ENCODE results near the gene ISOC1. TPM values are rescaled to one million over a fixed set of nuclear protein-coding genes. Genes with fewer than 3 reads are reported as not detected.

Gene ISOC1
- total RNA-seq, 2 donors from 2014 or later, result 23.4 to 25.9 TPM

DNA sequence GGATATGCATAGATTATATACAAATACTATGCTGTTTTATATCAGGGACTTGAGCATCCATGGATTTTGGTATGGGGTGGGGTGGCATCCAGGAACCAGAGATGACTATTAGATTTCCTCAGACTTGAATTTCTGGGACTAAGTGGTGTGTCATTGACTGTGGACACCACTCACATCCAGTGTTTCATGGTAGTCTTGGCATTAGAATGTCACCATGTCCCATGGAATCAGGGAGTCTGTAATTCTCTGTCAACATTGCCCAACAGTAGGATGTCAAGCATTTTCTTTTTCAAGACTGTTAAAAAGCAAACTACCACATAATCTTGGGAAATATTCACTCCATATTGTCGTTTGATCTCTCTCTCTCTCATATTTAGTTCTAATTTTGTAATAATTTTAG lies 13.1 kb downstream of the ISOC1 start:
- 90 to 94% methylated on average over 1 of the region's 1 CpG for WGBS, 2 donors
- intact Hi-C loops (cut with DNase I), result no loop called here
- H3K27me3 ChIP-seq, result no peaks in the 10 kb centered on the region

GRCh38 chr5:129110742-129111141 lies 16.2 kb downstream of the ISOC1 start:
- intact Hi-C loops (cut with DNase I), result no loop called here
- WGBS, 2 donors, result 70 to 76% methylated on average over 3 of the region's 3 CpGs

More for the DNA sequence above, 13.1 kb downstream of the ISOC1 start:
- TF ChIP-seq CTCF (IDR thresholded peaks at IDR 0.05) (no peak), POLR2A (IDR thresholded peaks at IDR 0.05) (no peak)
- no peak for DNase-seq
- H3K4me3 ChIP-seq, result no peak overlapping the region
- H3K27ac ChIP-seq, result no peak overlapping the region
- no peak for ATAC-seq
- H3K9me3 ChIP-seq, result no peaks in the 10 kb centered on the region
- H3K36me3 ChIP-seq (replicated peaks in 1 of 2; ENCODE audit: insufficient read depth in 1 of 2, low read depth in 2 of 2), result peaks cover 0 to 5% of the 10 kb centered on the region in 2 donors
- no peaks in the 10 kb centered on the region for H3K4me1 ChIP-seq

DNA sequence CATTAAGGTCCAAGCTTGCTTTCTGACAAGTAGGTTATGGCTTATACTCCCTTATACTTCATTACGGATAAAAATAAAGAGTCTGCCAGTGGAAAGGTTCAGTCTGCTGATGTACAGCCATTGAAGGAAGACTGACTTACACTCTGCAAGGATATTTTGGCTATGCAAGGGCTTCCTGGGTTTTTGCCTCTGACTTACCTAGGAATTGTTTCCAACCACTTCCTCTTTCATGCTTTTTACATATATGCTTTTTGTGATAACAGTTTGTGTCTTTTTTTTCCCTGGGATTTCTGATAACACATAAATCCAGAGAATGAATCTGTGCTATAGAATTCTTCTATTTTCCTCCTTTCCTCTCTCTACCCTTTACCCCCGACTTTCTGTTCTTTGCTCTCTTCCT lies 16.8 kb downstream of the ISOC1 start:
- DNase-seq (no peak), ATAC-seq (no peak)
- intact Hi-C loops (cut with DNase I), result no loop called here
- WGBS, 2 donors, result 72 to 92% methylated on average over 2 of the region's 2 CpGs
- Histone ChIP-seq H3K4me3 (no peak overlapping the region), H3K9me3 (no peaks in the 10 kb centered on the region), H3K27ac (no peak overlapping the region), H3K4me1 (no peaks in the 10 kb centered on the region), H3K36me3 (replicated peaks in 1 of 2; ENCODE audit: insufficient read depth in 1 of 2, low read depth in 2 of 2) (peaks cover 0 to 5% of the 10 kb centered on the region in 2 donors), H3K27me3 (no peaks in the 10 kb centered on the region)
- TF ChIP-seq POLR2A (IDR thresholded peaks at IDR 0.05), result no peak
- TF ChIP-seq CTCF (IDR thresholded peaks at IDR 0.05), result no peak

More at GRCh38 chr5:129110742-129111141, 16.2 kb downstream of the ISOC1 start:
- ATAC-seq (no peak), DNase-seq (no peak)
- no peak overlapping the region for H3K27ac ChIP-seq
- no peak overlapping the region for H3K4me3 ChIP-seq
- no peak for TF ChIP-seq POLR2A (IDR thresholded peaks at IDR 0.05)
- no peak for TF ChIP-seq CTCF (IDR thresholded peaks at IDR 0.05)
- H3K27me3 ChIP-seq, result no peaks in the 10 kb centered on the region
- H3K36me3 ChIP-seq (replicated peaks in 1 of 2; ENCODE audit: insufficient read depth in 1 of 2, low read depth in 2 of 2), result peaks cover 0 to 5% of the 10 kb centered on the region in 2 donors
- no peaks in the 10 kb centered on the region for H3K4me1 ChIP-seq
- H3K9me3 ChIP-seq, result no peaks in the 10 kb centered on the region

DNA sequence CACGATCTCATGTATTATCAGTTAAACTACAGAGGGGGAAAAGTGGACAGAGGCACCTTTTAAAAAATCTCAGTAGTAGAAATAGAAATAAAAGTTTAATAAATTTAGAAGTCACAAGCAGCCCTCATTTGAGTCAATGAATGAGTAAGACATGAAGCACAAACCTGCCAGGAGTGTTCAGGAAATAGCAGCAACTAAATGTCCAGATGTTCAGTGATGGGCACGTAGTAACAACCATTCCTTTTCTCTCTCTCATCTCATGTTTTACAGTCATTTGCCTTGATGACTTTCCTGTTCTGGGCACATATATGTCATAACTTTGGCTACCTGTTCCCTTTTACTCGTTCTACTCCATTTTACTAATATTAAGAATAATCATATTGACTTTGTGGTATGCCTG lies 17.7 kb downstream of the ISOC1 start:
- Histone ChIP-seq H3K27me3 (no peaks in the 10 kb centered on the region), H3K4me3 (no peak overlapping the region), H3K36me3 (replicated peaks in 1 of 2; ENCODE audit: insufficient read depth in 1 of 2, low read depth in 2 of 2) (peaks cover 0 to 2% of the 10 kb centered on the region in 2 donors), H3K27ac (no peak overlapping the region), H3K4me1 (no peaks in the 10 kb centered on the region), H3K9me3 (no peaks in the 10 kb centered on the region)
- WGBS, 2 donors, result 84 to 92% methylated on average over 3 of the region's 3 CpGs
- ATAC-seq (no peak), DNase-seq (no peak)
- intact Hi-C loops (cut with DNase I), result no loop called here
- TF ChIP-seq POLR2A (IDR thresholded peaks at IDR 0.05), result no peak
- TF ChIP-seq CTCF (IDR thresholded peaks at IDR 0.05), result no peak

DNA sequence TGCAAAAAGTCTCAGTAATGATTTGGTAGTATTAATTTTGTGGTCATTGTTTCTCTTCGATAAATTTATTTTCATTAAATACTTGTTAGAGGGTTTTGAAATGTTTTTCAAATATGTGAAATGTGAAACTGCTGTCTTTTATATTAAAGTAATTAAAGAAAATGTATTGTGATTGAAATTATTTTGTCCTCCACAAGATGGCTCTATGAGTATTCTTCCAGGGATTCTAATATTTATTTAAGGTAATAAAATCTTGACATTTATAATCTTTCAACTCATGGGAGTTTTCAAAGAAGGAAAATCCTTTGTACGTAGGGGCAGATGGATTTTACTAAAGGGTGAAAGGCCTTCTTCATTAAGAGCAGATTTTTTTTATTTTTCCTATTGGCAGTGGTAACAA lies 19.3 kb downstream of the ISOC1 start:
- H3K27ac ChIP-seq, result no peak overlapping the region
- H3K9me3 ChIP-seq, result no peaks in the 10 kb centered on the region
- H3K4me1 ChIP-seq, result no peaks in the 10 kb centered on the region
- WGBS, 2 donors, result 47 to 57% methylated on average over 2 of the region's 2 CpGs
- ATAC-seq, result no peak
- no peaks in the 10 kb centered on the region for H3K27me3 ChIP-seq
- H3K36me3 ChIP-seq (replicated peaks in 1 of 2; ENCODE audit: insufficient read depth in 1 of 2, low read depth in 2 of 2), result no peaks in the 10 kb centered on the region
- no peak for TF ChIP-seq POLR2A (IDR thresholded peaks at IDR 0.05)
- peak in 2 of 7 experiments; percentile 8 to 20 for TF ChIP-seq CTCF (IDR thresholded peaks at IDR 0.05)
- DNase-seq, result no peak
- no peak overlapping the region for H3K4me3 ChIP-seq
- intact Hi-C loops (cut with DNase I), result no loop called here
